GM12801 (cell line): ENCODE measurements around the gene BCAS1.

ENCODE experiments used
- TF ChIP-seq, protein P1 (sequence below): IDR thresholded peaks from one replicate; pipeline ENCODE4 v1.5.1; 2011; ENCODE audit warnings: control low read depth; ENCODE audit not compliant: insufficient read length; ENCODE audit errors: extremely low read depth

Gene BCAS1

DNA sequence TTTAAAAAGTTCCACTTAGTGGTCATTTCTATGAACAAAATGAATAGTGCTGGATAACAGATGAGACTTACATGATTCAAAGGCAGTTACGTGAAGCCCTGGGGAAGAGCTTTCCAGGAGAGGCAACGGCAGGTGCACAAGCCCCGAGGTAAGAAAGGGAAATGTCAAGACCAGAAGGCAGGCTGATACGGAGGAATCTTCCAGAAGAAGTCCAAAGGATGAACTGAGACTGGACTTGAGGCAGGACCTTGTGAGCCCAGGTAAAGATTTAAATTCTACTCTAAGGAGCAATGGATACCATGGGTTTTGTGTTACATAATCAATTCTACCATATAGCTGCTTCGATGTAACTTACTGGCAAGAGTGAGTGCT lies 164.6 kb downstream of the BCAS1 start:
- TF ChIP-seq, protein P1, sequence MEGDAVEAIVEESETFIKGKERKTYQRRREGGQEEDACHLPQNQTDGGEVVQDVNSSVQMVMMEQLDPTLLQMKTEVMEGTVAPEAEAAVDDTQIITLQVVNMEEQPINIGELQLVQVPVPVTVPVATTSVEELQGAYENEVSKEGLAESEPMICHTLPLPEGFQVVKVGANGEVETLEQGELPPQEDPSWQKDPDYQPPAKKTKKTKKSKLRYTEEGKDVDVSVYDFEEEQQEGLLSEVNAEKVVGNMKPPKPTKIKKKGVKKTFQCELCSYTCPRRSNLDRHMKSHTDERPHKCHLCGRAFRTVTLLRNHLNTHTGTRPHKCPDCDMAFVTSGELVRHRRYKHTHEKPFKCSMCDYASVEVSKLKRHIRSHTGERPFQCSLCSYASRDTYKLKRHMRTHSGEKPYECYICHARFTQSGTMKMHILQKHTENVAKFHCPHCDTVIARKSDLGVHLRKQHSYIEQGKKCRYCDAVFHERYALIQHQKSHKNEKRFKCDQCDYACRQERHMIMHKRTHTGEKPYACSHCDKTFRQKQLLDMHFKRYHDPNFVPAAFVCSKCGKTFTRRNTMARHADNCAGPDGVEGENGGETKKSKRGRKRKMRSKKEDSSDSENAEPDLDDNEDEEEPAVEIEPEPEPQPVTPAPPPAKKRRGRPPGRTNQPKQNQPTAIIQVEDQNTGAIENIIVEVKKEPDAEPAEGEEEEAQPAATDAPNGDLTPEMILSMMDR: no peak

DNA sequence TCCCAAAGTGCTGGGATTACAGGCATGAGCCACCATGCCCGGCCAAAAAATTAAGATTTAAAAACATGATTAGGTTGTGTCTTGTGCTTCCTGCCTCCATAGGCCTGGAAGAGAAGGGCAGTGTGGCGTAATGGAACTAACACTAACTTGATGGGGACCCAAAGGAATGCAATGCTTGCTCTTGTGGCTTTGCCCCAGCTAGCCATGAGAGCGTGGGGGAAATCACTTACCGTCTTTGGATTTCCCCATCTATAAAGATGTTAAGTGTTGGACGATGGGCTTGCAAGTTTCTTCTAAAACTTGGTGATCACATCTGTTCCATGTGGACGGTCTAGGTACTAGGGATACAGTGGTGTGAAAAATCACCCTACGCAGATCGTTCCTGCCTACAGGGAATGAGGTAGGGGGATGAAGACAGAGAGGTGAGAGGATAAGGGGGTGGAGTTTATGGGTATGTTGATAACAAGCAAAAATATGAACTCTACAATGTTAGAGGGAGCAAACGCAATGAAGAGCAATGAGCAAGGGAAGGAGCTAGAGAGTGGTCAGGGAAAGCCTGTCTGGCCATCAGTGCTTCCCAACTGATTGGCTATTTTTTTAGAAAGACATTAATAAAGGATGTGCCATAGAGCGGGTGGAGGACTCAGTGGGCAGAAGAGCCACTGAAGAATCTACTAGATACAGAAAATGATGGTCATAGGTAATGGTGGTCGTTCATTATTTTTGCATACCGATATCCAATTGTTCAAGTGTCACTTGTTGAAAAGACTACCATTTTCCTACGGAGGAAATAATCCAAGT lies 165.2 kb downstream of the BCAS1 start:
- TF ChIP-seq, protein P1: no peak

DNA sequence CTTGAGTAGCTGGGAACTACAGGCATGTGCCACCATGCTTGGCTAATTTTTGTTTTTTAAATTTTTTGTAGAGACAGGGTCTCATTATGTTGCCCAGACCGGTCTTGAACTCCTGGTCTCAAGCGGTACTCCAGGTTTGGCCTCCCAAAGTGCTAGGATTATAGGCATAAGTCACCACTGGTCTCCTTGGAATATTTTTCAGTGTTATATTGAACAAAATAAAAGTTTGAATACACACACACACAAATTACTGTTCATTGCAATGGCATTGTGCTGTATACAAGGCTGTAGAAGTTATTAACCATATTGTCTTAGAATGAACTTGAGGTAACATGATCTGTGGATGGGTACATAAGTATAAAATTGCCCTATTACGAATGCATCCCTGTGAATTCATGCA lies 166.1 kb downstream of the BCAS1 start:
- TF ChIP-seq, protein P1: no peak

DNA sequence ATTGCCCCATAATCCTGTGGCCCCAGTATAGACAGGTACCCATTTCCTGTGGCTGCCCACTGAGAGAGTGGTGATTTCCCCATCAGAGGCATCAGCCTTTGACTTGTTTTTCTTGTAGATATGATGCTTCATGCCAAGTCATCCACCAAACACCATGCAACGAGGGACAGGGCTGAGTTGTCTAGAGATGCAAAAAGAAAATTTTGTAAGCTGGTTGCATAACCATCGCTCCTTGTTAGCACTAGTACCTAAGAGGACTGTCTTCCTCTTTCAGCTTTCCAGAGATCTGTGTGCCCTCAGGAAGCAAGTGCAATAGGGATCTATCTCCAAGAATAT lies 166.8 kb downstream of the BCAS1 start:
- TF ChIP-seq, protein P1: no peak

DNA sequence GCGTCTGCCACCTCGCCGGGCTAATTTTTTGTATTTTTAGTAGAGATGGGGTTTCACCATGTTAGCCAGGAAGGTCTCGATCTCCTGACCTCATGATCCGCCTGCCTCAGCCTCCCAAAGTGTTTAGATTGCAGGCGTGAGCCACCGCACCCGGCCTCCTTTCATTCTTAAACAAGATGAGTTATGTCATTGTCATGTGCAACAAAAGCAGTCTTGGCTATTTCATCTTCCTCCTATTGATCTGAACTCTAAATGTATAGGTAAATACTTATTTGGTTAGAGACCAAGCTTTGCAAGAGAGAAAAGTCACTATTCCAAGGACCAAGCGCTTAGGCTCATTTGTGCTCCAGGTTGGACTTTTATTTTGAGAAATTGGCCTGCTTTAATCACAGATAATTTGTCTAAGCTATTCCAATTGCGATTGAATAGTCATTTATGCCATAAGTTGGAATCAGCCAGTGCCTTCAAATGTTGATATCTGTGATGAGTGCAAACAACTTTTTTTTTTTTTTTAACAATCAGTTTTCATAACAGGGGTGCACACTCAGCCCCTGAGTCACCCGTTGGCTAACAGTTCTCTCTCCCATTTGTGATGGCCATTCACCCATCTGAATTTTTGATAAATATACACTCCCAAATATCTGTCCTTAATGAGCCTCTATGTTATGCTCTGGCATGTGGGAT lies 167.3 kb downstream of the BCAS1 start:
- TF ChIP-seq, protein P1: no peak

DNA sequence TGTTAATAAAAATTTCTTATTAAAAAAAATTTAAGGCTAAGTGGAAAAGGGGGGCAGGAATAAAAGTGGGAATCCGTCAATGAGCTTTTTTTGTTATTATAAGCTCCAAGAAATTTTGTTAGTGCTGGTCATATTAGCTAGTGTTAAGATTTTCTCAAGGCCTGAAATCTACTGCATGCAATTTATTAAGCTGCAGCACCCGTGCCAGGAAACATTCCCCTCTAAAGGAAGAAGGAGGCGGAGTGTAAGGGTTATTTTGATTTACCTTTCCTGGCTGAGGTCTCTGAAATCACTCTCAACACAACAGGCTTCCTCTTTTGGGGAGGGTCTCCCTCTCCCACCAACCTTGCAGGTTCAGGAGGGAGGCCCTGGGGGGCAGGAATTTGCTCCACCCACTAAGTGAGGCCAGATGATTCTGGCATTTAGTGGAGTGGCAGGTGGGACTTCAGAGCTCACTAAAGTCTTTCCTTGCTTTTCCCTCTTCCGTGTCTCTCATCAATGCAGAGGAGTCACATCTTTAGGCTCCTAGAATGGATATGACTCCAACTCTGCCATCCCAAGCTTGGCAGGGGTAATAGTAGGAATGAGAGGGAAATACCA lies 168.8 kb downstream of the BCAS1 start:
- TF ChIP-seq, protein P1: no peak

DNA sequence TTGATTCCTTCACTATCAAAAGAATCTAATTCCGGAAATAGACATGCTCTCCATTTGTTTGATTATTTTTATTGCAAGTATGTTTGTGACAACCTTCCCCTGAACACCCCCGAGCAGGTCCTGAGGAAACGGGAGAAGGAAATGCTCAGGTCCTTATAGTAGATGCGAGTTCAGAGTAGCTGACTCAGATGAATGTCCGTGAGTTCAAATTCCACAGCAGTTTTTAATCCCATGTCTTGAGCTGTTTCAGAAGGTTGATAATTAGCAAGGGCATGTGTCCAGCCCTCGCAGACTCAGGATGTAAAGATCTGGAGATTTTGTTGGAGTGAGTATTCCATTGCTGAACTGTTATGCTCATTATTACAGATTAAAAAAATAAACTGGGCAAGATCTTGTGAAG lies 169.3 kb downstream of the BCAS1 start:
- TF ChIP-seq, protein P1: no peak
